Measurements from ENCODE around the gene HENMT1. TPM values are rescaled to one million over a fixed set of nuclear protein-coding genes. Genes with fewer than 3 reads are reported as not detected.

HENMT1 gene
- total and polyA plus RNA-seq, 9 of the 15 experiments (the other 6 are each of a cell fraction or from before 2014, with no cell fraction given) = not detected

DNA sequence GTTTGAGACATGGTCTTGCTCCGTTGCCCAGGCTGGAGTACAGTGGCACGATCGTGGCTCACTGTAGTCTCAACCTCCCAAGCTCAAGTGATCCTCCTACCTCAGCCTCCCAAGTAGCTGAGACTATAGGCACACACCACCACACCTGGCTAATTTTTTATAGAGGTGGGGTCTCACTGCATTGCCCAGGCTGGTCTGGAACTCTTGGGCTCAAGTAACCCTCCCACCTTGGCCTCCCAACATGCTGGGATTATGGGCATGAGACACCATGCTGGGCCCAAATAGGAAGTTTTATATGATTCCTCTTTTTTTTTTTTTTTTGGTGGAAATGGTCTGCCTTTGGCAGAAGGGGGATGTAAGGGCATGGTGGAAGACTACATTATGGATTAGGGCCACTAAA lies 45.8 kb upstream of the HENMT1 start:
- FAIRE-seq (no peak), DNase-seq (ENCODE audit: extremely low read depth in 1 of 4, low spot score in 3 of 4) (peak in 1 of 4 experiments; percentile 36), ATAC-seq (no peak)
- Histone ChIP-seq H3K9me3 (replicated peaks; ENCODE audit: control insufficient read depth, insufficient read depth, low read depth, low read length) (no peaks in the 10 kb centered on the region), H3K79me2 (ENCODE audit: control insufficient read depth, insufficient read depth, low read length) (no peaks in the 10 kb centered on the region), H3K27me3 (ENCODE audit: control insufficient read depth in 2 of 2, insufficient read depth in 2 of 2, low read length in 2 of 2) (no peaks in the 10 kb centered on the region), H3K36me3 (ENCODE audit: control insufficient read depth, insufficient read depth, low read length) (peaks cover 7% of the 10 kb centered on the region; the same call in 1 of the 3 replicates), H3K9ac (ENCODE audit: insufficient read depth in 1 of 2, low read depth in 2 of 2, low read length in 2 of 2) (no peak overlapping the region), H2AFZ (ENCODE audit: low read depth, low read length) (no peak overlapping the region), H3K27ac (ENCODE audit: extremely low read depth, low read depth, low read length) (no peak overlapping the region), H3K4me3 (no peak overlapping the region), H3K4me1 (replicated peaks in 1 of 2; ENCODE audit: control insufficient read depth in 2 of 2, insufficient read depth in 2 of 2, low read length in 2 of 2) (peaks cover 2 to 9% of the 10 kb centered on the region in 2 experiments; a peak in 4 of 5 replicates), H4K20me1 (replicated peaks; ENCODE audit: control insufficient read depth, insufficient read depth, low read length) (no peaks in the 10 kb centered on the region), H3K4me2 (ENCODE audit: insufficient read depth, low read length) (no peak overlapping the region), H3K9me1 (ENCODE audit: control insufficient read depth, insufficient read depth, low read length) (no peaks in the 10 kb centered on the region)
- POLR2A ChIA-PET = interaction anchor here (6.5 kb wide), 1 partner anchor 14 kb away, joined by 97 read pairs; the partner anchor contains the start of gene PRPF38B
- CTCF ChIA-PET (ENCODE audit: low intra/inter-chr PET ratio) = no interaction called here
- BruUV-seq (replicated peaks) = TSS peak; percentile 99
- in situ Hi-C loops (cut with MboI) = no loop called here
- 20% methylated on average over 3 of the region's 3 CpGs for WGBS (ENCODE audit: insufficient coverage, low coverage, missing lambda C conversion rate)
- intact Hi-C loops (cut with micrococcal nuclease) = loop anchor here (5.0 kb wide), 1 partner anchor 144 kb away; the partner anchor contains the start of gene EEIG2
- TF ChIP-seq ARHGAP35 (IDR thresholded peaks at IDR 0.05; ENCODE audit: partially characterized antibody) = peak; percentile 18
- no peak for TF ChIP-seq U2AF2 (optimal IDR thresholded peaks at IDR 0.05; ENCODE audit: low read depth, low read length)
- no peak for TF ChIP-seq FOXK2 (conservative IDR thresholded peaks at IDR 0.05 in 1 of 2, IDR thresholded peaks at IDR 0.05 in 1 of 2; ENCODE audit: low read depth in 2 of 2)
- TF ChIP-seq XRCC3 (IDR thresholded peaks at IDR 0.05) = no peak
- no peak for TF ChIP-seq CHD2 (IDR thresholded peaks at IDR 0.05; ENCODE audit: low read depth, low read length)
- no peak for TF ChIP-seq ZNF584 (CRISPR knock-in tag; IDR thresholded peaks at IDR 0.05; ENCODE audit: low read depth)
- TF ChIP-seq RBM25 (IDR thresholded peaks at IDR 0.05; ENCODE audit: low read depth, low read length, severe bottlenecking) = peak; percentile 46
- no peak for TF ChIP-seq ZSCAN29 (IDR thresholded peaks at IDR 0.05)
- peak; percentile 87; the same call in 1 of the 2 replicates for TF ChIP-seq ZNF121 (CRISPR knock-in tag; conservative IDR thresholded peaks at IDR 0.05)
- TF ChIP-seq POLR2A (conservative IDR thresholded peaks at IDR 0.05) = peak; percentile 83
- peak; percentile 29; the same call in 1 of the 2 replicates for TF ChIP-seq ZNF316 (IDR thresholded peaks at IDR 0.05)
- TF ChIP-seq, protein P1, sequence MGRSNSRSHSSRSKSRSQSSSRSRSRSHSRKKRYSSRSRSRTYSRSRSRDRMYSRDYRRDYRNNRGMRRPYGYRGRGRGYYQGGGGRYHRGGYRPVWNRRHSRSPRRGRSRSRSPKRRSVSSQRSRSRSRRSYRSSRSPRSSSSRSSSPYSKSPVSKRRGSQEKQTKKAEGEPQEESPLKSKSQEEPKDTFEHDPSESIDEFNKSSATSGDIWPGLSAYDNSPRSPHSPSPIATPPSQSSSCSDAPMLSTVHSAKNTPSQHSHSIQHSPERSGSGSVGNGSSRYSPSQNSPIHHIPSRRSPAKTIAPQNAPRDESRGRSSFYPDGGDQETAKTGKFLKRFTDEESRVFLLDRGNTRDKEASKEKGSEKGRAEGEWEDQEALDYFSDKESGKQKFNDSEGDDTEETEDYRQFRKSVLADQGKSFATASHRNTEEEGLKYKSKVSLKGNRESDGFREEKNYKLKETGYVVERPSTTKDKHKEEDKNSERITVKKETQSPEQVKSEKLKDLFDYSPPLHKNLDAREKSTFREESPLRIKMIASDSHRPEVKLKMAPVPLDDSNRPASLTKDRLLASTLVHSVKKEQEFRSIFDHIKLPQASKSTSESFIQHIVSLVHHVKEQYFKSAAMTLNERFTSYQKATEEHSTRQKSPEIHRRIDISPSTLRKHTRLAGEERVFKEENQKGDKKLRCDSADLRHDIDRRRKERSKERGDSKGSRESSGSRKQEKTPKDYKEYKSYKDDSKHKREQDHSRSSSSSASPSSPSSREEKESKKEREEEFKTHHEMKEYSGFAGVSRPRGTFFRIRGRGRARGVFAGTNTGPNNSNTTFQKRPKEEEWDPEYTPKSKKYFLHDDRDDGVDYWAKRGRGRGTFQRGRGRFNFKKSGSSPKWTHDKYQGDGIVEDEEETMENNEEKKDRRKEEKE (IDR thresholded peaks at IDR 0.05; ENCODE audit: borderline replicate concordance in 1 of 2, control insufficient read depth in 1 of 2, low read depth in 2 of 2, low read length in 1 of 2) = 0 out of 4 replicates have a peak, but pooled peaks of 1 of the 2 experiments have one; percentile 76
- TF ChIP-seq FOXP1 (CRISPR knock-in tag; IDR thresholded peaks at IDR 0.05) = no peak
- TF ChIP-seq POLR2AphosphoS5 (IDR thresholded peaks at IDR 0.05; ENCODE audit: control insufficient read depth, insufficient read depth, low read depth, low read length) = peak; percentile 83
- TF ChIP-seq THRAP3 (IDR thresholded peaks at IDR 0.05; ENCODE audit: borderline replicate concordance) = no peak
- no peak for TF ChIP-seq FOXJ2 (tag; IDR thresholded peaks at IDR 0.05)
- TF ChIP-seq, protein P2, sequence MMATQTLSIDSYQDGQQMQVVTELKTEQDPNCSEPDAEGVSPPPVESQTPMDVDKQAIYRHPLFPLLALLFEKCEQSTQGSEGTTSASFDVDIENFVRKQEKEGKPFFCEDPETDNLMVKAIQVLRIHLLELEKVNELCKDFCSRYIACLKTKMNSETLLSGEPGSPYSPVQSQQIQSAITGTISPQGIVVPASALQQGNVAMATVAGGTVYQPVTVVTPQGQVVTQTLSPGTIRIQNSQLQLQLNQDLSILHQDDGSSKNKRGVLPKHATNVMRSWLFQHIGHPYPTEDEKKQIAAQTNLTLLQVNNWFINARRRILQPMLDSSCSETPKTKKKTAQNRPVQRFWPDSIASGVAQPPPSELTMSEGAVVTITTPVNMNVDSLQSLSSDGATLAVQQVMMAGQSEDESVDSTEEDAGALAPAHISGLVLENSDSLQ (IDR thresholded peaks at IDR 0.05) = no peak
- TF ChIP-seq ZBED1 (IDR thresholded peaks at IDR 0.05) = no peak
- TF ChIP-seq ZC3H8 (IDR thresholded peaks at IDR 0.05) = peak; percentile 84; the same call in 1 of the 2 replicates
- 0 out of 2 replicates have a peak, but pooled peaks have one; percentile 52 for TF ChIP-seq GTF2A2 (tag; IDR thresholded peaks at IDR 0.05)
- TF ChIP-seq, protein P3, sequence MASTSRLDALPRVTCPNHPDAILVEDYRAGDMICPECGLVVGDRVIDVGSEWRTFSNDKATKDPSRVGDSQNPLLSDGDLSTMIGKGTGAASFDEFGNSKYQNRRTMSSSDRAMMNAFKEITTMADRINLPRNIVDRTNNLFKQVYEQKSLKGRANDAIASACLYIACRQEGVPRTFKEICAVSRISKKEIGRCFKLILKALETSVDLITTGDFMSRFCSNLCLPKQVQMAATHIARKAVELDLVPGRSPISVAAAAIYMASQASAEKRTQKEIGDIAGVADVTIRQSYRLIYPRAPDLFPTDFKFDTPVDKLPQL (IDR thresholded peaks at IDR 0.05; ENCODE audit: extremely low read depth, insufficient read length) = peak; percentile 49
